Stimulated activated CD8-positive, alpha-beta memory T cell treated with anti-CD3 and anti-CD28 coated beads, Interleukin-15, amount 100 ng/mL, for 1 hour (primary cell): ENCODE measurements around the gene WDR26.
A peak's percentile ranks its signal among the peaks of the same experiment; 100 is the strongest.
"Not testable (repeated sequence)": the region's sequence is repeated elsewhere in the genome, so short reads cannot be mapped to it uniquely, and the experiment has no call there.

Experiments used
- DNase-seq: peaks from one replicate; pipeline ENCODE4 v3.0.0-alpha.2; 2020; ENCODE audit warnings: low read depth

WDR26 gene

DNA sequence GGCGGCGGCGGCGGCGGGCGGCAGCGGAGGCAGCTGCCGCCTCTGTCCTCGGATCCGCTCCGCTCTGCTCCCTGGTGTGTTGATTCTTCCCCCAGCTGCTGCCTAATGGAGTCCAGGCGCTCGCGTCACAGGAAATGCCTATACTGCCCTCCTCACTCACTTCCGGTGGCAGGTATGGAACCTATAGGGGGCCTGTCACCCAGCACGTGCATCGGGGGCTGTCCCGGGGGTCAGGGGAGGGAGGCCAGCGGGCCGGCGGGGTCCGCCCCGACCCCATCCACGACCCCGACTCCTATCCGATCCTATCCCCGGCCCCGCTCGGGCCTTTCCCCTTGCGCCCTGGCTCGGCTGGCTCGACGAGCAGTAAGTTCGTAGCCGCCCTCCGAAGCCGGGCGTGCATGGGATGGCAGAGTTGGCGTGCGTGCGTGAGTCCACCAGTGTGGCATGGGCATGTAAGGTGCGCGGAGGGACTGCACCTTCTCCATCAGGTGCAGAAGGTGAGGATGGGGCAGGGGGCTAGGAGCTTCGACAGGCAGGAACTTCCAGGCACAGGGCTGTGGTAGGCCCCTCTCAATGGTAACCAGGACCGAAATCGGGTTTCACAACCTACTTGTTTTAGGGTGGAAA is at the start of gene WDR26:
WDR26 (minus strand) TSS at position 107 of the 627 bp plus-strand sequence.
- peak; percentile 66 for DNase-seq

DNA sequence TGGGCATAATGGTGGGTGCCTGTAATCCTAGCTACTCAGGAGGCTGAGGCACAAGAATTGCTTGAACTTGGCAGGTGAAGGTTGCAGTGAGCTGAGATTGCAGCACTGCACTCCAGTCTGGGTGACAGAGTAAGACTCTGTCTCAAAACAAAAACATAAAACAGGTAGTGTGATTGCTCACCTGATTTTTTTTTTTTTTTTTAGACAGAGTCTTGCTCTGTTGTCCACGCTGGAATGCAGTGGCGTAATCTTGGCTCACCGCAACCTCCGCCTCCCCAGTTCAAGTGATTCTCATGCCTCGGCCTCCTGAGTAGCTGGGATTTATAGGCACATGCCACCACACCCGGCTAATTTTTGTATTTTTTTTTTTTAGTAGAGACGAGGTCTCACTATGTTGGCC is 48.6 kb upstream of the WDR26 start:
- not testable (repeated sequence) for DNase-seq

DNA sequence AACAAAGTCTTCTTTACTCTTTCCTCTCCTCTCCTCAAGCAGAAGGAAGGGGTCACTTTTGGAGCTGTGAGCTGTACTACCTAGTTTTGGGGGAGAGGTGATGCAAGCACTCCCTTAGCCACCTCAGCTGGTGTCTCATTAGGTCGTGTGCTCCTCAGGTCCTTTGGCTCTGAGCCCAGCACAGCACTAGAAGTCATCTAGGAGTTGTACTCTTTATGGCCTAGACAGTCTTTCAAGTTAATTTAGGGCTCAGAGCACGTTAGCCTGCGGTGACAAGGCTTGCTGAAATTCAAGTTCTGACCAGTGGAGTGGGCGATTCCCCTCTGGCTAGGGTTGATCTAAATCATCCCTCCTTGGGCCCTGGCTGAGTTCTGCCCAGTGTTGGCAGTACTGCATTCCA is 48.0 kb upstream of the WDR26 start:
- no peak for DNase-seq

DNA sequence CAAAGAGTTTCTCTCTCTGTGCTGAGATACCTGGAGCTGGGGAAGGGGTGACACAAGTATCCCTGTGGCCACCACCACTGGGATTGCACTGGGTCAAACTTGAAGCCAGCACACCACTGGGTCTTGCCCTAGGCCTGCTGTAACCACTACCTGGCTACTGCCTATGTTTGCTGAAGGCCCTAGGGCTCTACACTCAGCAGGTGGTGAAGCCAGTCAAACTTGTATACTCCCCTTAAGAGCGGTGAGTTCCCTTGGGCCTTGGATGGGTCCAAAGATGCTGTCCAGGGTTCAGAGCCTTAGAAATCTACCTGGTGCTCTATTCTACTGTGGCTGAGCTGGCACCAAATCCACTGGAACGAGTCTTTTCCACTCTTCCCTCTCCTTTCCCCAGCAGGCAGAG is 47.0 kb upstream of the WDR26 start:
- DNase-seq: no peak

DNA sequence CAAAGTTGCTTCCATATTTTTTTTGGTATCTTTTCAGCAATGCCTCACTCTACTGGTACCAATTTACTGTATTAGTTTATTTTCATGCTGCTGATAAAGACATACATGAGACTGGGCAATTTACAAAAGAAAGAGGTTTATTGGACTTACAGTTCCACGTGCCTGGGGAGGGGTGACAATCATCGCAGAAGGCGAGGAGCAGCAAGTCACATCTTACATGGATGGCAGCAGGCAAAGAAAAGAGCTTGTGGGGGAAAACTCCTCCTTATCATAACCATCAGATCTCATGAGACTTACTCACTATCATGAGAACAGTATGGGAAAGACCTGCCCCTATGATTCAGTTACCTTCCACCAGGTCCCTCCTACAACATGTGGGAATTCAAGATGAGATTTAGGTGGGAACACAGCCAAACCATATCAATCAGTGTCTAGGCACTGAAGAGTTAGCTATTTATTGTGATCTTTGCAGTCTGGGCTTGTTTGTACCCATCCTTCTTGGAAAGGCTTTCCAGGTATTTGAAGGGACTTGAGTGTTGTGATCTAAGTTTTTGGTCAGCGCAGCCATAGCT is 46.4 kb upstream of the WDR26 start:
- not testable (repeated sequence) for DNase-seq

DNA sequence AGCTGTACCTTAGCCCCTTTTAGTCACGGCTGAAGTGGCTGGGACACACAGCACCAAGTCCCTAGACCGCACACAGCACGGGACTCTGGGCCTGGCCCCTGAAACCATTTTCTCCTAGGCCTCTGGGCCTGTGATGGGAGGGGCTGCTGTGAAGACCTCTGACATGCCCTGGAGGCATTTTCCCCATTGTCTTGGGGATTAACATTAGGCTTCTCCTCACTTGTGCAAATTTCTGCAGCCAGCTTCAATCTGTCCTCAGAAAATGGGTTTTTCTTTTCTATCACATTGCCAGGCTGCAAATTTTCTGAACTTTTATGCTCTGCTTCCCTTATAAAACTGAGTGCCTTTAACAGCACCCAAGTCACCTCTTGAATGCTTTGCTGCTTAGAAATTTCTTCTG is 45.6 kb upstream of the WDR26 start:
- not testable (repeated sequence) for DNase-seq

DNA sequence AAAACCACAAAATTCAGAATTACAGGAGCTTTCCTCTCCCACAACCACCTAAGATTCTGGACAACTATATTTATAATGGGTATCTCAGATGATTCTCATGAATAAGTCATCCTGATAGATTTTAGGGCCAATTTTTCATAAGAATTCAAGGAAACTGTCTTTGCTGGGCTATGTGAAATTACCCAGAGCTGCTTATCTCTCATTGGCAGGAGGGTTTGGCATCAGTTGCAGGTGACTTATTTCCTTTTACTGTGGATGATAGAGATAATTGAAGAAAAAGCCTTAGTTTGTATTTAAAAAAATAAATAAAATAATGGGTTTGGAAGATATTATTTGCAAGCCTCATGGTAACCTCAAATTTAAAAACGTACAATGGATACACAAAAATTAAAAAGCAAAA is 38.2 kb upstream of the WDR26 start:
- no peak for DNase-seq

DNA sequence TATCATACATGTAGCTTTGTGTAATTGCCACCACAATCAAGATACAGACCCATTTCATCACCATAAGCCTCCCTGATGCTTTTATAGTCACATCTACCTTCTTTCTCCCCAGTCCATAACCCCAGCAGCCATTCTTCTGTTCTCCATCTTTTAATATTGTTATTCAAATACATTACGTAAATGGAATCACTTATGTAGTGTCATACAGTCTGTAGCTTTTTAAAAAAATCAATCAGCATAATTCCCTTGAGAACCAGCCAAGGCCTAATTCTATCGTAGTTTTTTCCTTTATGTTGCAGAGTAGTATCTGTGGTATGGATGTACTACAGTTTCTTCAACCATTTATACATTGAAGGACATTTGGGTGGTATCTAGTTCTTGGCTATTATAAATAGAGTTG is 31.6 kb upstream of the WDR26 start:
- no peak for DNase-seq

DNA sequence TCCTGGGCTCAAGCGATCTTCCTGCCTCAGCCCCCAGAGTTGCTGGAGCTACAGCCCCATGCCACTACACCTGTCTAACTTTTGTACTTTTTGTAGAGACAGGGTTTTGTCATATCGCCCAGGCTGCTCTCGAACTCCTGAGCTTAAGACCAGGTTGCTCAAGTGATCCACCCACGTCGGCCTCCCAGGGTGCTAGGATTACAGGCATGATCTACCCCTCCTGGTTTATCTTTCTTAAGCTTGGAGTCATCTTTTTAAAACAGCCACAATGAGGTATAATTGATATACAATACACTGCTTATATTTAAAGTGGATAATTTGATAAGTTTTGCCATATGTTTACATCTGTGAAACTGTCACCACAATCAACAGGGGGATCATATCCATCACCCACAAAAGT is 25.4 kb upstream of the WDR26 start:
- no peak for DNase-seq

DNA sequence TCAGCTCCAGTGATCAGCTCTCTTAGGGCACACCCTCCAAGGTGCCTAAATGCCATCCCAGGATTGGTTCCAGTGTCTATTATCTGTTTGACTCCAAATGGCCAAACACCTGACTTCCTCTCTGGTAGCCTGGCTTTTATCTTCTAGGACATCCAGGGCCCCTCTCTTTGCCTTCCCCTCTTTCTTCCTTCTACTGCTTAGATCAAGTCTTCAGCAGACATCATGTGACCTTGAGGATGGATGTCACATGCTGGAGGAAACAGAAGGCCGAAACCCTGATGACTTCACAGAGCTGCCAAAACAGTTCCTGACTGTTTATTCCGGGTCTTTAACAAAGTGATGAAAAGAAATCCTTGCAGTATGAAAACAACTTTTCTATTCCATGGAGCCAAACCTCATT is 24.4 kb upstream of the WDR26 start:
- no peak for DNase-seq

DNA sequence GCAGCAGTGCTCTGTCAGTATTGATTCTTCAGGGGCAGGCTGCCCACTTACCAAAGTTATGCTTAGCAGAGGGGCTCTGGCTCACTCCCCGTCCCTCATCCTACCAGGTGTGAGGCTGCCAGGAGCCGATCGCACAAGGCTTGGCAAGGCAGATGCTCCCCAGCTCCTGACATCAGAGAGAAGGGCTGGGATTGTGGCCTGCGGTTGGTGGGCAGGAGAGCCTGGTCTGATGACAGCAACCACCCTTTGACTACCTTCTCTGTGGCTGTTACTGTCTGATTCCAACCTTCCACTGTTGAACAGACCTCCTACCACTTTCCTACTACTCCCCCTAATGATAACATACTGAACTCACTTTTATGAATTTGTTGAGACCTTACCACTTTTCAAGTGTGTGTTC is 23.7 kb upstream of the WDR26 start:
- DNase-seq: no peak

DNA sequence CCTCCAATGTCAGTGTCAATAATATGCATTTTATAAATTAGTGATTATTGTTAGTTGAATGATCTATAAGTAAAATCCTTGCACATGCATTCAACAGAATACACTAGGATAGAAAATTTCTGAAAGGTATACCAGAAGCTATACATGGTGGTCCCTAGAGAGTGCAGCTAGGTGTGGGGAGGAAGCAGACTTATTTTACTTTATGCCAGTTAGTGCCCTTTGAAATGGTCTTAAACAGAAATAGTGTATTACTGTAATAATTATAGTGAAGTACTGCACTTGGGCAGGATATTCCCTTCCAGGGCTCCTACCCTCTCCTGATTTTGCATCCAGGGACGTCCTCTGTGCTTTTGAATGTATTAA is 23.2 kb upstream of the WDR26 start:
- DNase-seq: no peak

DNA sequence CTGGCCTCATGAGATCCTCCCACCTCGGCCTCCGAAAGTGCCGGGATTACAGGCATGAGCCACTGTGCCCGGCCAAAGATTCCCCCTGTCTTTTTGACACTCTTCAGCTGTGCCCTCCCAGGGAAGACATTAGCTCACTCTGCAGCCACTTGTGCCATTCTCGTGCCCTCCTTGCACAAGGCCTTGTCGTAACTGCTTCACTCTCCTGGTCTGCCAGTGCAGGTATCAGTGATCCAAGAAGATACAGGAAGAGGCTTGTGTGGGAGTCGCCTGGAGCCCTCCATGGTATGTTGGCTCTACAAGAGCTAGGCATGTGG is 22.0 kb upstream of the WDR26 start:
- DNase-seq: no peak

DNA sequence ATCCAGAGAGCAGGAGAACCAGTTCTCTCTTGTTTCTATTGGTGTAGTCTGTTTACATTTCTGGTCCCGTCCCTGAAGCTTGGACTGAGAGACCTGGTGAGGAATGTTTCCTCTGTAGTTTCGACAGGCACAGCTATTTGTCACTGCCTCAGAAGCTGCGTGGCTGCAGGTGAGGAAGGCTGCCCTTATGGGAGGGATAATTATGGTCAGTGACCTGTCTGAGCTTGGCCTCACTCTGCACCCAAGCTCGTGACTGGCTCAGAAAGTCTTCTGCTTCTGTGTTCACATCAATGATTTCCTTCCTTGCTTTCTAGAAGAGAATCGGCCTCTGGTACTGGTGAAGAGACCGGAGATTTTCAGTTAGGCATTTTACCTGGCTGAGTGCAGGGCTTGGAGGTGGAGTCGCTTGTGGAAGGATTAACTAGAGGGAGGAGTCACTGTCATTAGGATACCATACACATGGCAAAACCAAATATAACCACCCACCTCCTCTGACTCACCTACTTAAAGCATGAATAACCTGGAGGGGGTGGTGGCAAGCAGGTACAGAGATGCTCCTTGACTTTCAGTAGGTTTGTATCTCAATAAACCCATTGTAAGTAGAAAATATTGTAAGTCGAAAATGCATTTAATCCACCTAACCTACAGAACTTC is 19.9 kb upstream of the WDR26 start:
- no peak for DNase-seq

DNA sequence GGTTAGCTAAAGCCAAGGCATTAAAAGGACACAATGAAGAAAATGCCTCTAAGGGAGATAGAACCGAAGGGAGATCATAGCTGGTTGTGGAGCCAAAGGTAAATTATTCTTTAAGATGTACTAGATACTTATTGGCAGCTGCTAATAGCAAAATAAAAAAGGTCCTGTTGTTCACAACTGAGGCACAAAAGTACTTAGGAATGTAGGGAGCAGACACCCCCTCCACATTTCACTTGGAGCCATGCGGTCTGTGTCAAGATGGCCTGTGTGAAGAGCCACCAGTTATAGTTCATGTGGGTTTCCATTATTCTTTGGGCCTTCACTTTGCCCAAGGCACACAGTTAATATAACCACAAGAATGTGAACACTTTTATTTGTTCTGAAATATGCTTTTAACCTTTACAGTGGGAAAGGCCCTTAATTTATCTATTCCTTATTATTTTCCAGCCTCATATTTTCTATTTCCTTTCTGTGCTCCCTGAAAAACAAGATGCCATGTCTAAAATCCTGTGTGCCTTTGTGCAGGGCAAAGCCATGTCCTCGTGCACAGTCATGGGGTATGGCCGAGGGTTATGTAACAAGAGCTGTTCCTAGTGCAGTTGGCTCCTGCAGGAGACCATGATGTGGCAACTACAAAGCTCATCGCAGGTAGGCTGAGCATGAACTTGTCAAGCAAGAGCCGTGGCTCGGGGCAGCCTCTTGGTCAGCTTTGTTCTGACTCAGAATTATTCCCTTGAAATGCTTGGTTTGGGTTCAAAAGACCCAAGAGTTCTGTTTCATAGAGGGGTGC is 16.2 kb upstream of the WDR26 start:
- no peak for DNase-seq

DNA sequence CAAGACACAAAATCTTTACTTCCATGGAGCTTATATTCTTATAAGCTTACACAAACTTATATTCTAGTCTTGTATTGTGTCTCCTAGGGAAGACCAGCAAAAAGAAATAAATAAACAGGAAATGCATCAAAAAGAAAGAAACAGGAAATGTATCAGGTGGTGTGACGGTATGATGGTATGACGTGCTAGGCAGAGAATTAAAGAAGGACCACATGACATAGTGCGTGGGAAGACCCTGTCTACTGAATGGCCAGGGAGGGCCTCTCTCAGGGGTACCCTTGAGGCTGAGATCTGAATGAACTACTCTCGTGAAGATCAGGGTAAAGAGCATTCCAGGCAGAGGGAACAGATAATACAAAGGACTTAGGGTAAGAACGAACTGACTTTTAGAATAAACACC is 15.6 kb upstream of the WDR26 start:
- DNase-seq: no peak

DNA sequence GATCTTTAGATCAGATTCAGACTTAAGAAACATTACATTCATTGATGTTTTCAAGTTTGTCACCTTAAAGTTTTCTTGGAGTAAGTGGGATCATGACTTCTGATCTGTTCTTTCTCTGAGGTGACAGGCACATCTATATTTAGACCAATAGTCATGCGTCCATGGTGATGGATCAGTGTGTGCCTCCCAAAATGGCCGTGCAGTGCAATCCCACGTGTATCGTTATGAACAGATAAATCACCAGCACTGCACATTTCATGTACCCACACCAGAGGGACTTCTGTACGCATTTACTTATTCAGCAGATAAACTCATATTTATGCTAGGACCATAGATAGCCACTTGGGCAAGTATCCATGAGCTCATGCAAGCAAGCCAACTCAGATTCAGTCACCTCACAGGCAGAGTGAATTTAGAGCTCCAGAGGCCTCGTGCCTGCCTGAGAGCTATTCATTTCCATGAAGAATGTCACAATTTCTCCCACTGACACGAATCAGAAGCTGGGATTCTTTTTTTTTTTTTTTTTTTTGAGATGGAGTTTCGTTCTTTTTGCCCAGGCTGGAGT is 13.9 kb upstream of the WDR26 start:
- no peak for DNase-seq

DNA sequence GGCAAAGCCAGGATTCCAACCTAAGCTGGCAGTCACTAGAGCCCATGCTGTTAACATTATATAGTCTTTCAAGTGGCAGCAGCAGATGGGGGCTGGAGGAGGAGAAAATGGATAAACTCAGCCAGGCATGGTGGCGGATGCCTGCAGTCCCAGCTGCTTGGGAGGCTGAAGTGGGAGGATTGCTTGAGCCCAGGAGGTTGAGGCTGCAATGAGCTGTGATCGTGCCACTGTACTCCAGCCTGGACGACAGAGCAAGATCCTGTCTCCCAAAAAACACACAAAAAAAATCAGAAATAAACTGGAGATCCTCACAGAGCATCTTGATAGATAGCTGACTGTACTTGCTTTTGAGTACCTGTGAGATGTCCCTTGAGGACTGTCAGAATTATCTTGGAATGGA is 13.4 kb upstream of the WDR26 start:
- DNase-seq: no peak

DNA sequence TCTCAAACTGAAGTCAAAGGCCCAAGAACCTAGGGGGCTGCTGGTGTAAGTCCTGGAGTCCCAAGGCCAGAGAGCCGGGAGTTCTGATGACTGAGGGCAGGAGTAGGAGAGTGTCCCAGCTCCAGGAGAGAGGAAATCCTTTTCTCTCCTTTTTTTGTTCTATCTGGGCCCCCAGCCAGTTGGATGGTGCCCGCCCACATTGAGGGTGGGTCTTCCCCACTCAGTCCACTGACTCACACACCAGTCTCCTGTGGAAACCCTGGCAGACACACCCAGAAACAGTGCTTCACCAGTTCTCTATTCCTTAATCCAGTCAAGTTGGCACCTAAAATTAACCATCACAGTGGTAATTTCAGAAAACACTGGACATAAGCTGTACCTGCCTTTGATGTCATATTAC is 12.7 kb upstream of the WDR26 start:
- no peak for DNase-seq

DNA sequence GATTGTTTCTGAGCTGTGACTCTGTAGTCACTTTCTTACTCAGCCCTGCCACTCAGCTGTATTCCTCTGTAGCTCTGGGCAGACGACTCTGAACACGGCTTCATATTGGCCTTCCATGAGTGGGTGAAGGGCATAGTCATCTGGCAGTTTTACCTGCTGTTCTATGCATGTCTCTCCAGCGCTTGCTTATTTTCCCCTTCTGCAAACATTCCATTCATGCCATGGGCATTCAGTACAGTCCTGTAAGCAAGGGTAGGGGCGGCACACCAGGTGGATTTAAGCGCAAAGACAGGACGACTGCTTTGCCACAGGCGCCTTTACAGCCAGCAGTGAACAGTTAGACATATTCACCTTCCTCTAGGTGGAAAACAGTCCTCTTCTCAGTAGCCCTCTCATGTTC is 4.4 kb upstream of the WDR26 start:
- no peak for DNase-seq

DNA sequence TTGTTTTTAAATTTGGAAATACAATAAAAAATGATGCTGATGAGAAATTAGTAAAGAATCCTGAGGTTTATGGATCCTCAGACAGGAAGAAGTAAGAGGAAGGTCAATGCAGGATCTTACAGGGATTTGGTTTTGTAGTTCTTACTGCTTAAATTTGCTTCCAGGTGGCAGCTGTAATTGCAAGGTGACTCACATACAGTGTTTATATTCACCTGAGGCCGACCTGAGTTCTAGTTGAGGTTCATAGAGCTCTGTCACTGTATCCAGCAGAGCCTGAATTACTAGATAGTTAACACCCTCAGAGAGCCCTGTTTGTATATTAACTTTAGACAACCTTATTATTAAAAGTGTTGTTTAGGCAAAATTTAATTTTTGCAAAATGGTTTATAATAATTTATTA is 1.4 kb upstream of the WDR26 start:
- DNase-seq: no peak

DNA sequence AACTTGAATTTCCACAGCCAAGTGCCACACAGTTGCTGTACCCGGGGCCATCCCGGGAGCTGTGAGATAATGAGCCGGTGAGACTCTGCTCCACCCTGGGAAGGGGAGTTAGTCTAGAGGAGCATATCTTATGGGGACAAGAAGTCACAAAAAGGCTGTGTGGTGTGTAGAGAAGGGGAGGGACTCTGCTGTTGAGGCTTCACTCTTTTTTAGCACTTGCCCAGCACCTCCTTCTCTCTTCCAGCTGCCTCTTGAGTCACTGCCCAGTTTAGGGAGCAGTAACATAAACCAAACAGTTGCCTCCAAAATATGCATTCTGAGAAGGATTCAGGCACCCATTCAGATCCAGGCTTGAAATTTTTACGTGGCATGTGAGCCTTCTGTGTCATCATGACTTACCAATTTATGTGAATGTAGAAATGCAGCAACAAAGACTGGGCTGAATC is 744 bp upstream of the WDR26 start:
- DNase-seq: no peak
